SH-SY5Y (cell line): Measurements from ENCODE around the gene IMMP2L.

Source experiments
- GATA2 ChIP-seq: IDR thresholded peaks from 2 replicates; pipeline ENCODE4 v1.6.1; 2011; ENCODE audit warnings: mild to moderate bottlenecking, low read depth, low read length
- GATA3 ChIP-seq: IDR thresholded peaks from 2 replicates; pipeline ENCODE4 v1.6.1; 2011; ENCODE audit warnings: low read depth, mild to moderate bottlenecking, low read length, moderate library complexity

DNA sequence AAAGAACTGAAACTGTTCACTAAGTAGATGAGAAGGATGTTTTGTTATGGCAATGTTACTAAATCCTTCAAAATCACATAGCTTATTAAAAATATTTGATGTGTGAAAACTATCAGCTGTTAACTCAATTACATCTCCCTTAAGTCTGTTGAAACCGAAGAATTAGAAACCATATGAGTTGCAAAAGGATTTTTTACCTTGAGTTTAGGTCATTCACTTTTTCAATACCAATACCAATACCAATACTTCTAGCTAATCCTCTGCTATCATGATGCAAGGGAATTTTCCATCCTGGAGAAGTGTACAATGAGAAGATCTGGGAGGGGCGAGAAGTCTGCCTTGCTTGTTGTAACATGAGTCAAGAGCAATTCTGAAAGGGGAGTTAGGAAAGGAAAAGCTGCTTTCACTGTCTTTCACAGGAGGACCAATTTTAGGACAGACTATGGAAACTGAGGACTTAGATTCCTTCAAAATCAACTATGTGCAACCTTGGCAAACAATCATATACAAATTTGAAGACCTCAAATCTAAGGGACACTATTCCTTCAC lies 199.7 kb downstream of the IMMP2L start:
- TF ChIP-seq GATA2: no peak
- no peak for TF ChIP-seq GATA3
